Glomerular visceral epithelial cell (primary cell): ENCODE data around the gene MRPL1.
A peak's percentile ranks its signal among the peaks of the same experiment; 100 is the strongest.
"Not testable (repeated sequence)": the region's sequence is repeated elsewhere in the genome, so short reads cannot be mapped to it uniquely, and the experiment has no call there.

Source experiments
- DNase-seq: peaks from one replicate; pipeline ENCODE4 v3.0.0-alpha.2; 2016; ENCODE audit errors: extremely low spot score

MRPL1 gene

GRCh38 chr4:77982900-77983540 is 120.4 kb downstream of the MRPL1 start:
- DNase-seq, result not testable (repeated sequence)

- not testable (repeated sequence) for DNase-seq
Observed at GRCh38 chr4:77983612-77984311, 121.1 kb downstream of the MRPL1 start.

GRCh38 chr4:77989968-77990367 is 127.3 kb downstream of the MRPL1 start:
- DNase-seq, result no peak

GRCh38 chr4:77990456-77990855 is 127.8 kb downstream of the MRPL1 start:
- no peak for DNase-seq

GRCh38 chr4:77990904-77991358 is 128.3 kb downstream of the MRPL1 start:
- DNase-seq, result no peak

GRCh38 chr4:77992581-77992980 is 130.0 kb downstream of the MRPL1 start:
- DNase-seq, result no peak

- peak; percentile 69 for DNase-seq
Observed at GRCh38 chr4:77994194-77994721, 131.6 kb downstream of the MRPL1 start.

DNA sequence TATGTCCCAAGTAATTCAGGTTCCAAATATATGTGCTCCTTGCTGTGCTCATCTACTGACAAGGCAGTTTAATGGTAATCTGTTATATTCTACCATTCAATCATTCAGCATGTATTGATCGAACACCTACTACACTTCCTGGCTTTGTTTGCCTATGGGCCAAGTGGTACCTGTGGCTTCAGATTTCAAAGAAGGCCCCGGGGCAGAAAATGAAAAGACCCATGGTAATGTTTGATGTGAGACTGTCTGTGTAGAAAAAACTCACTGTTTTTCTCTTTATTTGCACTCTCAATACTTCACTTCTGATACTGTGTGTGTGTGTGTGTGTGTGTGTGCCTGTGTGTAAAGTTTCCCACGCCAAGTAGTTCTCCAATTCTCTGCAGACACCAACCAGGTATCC is 133.4 kb downstream of the MRPL1 start:
- no peak for DNase-seq

GRCh38 chr4:78001531-78001930 is 138.9 kb downstream of the MRPL1 start:
- DNase-seq, result no peak

DNA sequence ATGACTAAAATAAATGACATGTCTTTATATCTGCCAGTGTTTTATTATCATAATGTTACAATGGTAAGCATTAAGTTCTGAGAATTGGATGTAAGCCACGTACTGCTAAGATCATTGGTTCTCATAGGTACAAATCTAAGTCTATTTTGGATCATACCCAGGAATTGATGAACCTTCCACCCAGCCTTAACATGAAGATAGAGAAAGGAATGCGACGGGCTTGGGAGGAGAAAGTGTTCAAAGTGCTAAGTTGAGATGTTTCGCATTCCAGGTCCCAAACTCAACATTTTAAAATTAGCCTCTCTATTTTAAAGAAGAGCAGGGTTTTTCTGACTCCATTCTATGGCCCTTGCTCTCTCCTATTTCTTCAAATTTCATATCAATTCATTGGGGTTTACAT is 139.6 kb downstream of the MRPL1 start:
- peak; percentile 26 for DNase-seq
